Measurements from ENCODE around the gene HLA-E.

HLA-E gene

GRCh38 chr6:30500421-30501355, 11.4 kb downstream of the HLA-E start:
- TF ChIP-seq EZH2phosphoT487 (conservative IDR thresholded peaks at IDR 0.05; ENCODE audit: low read length) (no peak), CTCF (IDR thresholded peaks at IDR 0.05; ENCODE audit: insufficient read depth, low read length, poor library complexity, severe bottlenecking) (no peak)
- Histone ChIP-seq H3K4me2 (ENCODE audit: low read depth, low read length, poor library complexity, severe bottlenecking) (no peak overlapping the region), H3K79me2 (ENCODE audit: insufficient read depth, low read length) (no peaks in the 10 kb centered on the region), H4K20me1 (ENCODE audit: low read depth, low read length) (no peaks in the 10 kb centered on the region), H2AFZ (ENCODE audit: low read depth, low read length, severe bottlenecking) (peak overlapping the region; percentile 30), H3K9me3 (ENCODE audit: insufficient read depth, low read length) (no peaks in the 10 kb centered on the region), H3K27ac (ENCODE audit: low read depth, low read length) (no peak overlapping the region), H3K36me3 (ENCODE audit: low read length) (no peaks in the 10 kb centered on the region), H3K9ac (ENCODE audit: low read length) (peak overlapping the region; percentile 0; the same call in 1 of the 2 replicates), H3K9me2 (replicated peaks; ENCODE audit: insufficient read depth, low read length) (no peaks in the 10 kb centered on the region), H3F3A (ENCODE audit: insufficient read depth) (peaks cover 7% of the 10 kb centered on the region; the same call in 1 of the 2 replicates), H3K27me3 (ENCODE audit: low read length) (no peaks in the 10 kb centered on the region), H3K4me3 (ENCODE audit: insufficient read depth, low read length, poor library complexity, severe bottlenecking) (no peak overlapping the region)

- Histone ChIP-seq H3K9me2 (replicated peaks; ENCODE audit: insufficient read depth, low read length) (no peaks in the 10 kb centered on the region), H3K27ac (ENCODE audit: low read depth, low read length) (peak overlapping the region; percentile 87), H3K79me2 (ENCODE audit: insufficient read depth, low read length) (no peaks in the 10 kb centered on the region), H3K4me3 (ENCODE audit: insufficient read depth, low read length, poor library complexity, severe bottlenecking) (peak overlapping the region; percentile 35), H3K4me2 (ENCODE audit: low read depth, low read length, poor library complexity, severe bottlenecking) (peak overlapping the region; percentile 68), H2AFZ (ENCODE audit: low read depth, low read length, severe bottlenecking) (peak overlapping the region; percentile 7), H3K9me3 (ENCODE audit: insufficient read depth, low read length) (no peaks in the 10 kb centered on the region), H3K27me3 (ENCODE audit: low read length) (no peaks in the 10 kb centered on the region), H3F3A (ENCODE audit: insufficient read depth) (peaks cover 31% of the 10 kb centered on the region), H3K36me3 (ENCODE audit: low read length) (no peaks in the 10 kb centered on the region), H4K20me1 (ENCODE audit: low read depth, low read length) (no peaks in the 10 kb centered on the region), H3K9ac (ENCODE audit: low read length) (peak overlapping the region; percentile 47)
- TF ChIP-seq CTCF (IDR thresholded peaks at IDR 0.05; ENCODE audit: insufficient read depth, low read length, poor library complexity, severe bottlenecking) (no peak), EZH2phosphoT487 (conservative IDR thresholded peaks at IDR 0.05; ENCODE audit: low read length) (no peak)
These were observed 18.8 kb downstream of the HLA-E start for GRCh38 chr6:30507849-30508827.

GRCh38 chr6:30508890-30509736, 19.8 kb downstream of the HLA-E start:
- Histone ChIP-seq H3K4me2 (ENCODE audit: low read depth, low read length, poor library complexity, severe bottlenecking) (peak overlapping the region; percentile 68), H3K27me3 (ENCODE audit: low read length) (no peaks in the 10 kb centered on the region), H3K9me3 (ENCODE audit: insufficient read depth, low read length) (no peaks in the 10 kb centered on the region)

More at GRCh38 chr6:30508890-30509736, 19.8 kb downstream of the HLA-E start:
- H3K9me2 ChIP-seq (replicated peaks; ENCODE audit: insufficient read depth, low read length), result no peaks in the 10 kb centered on the region
- H3K4me3 ChIP-seq (ENCODE audit: insufficient read depth, low read length, poor library complexity, severe bottlenecking), result peak overlapping the region; percentile 35
- H3K79me2 ChIP-seq (ENCODE audit: insufficient read depth, low read length), result no peaks in the 10 kb centered on the region
- H3K9ac ChIP-seq (ENCODE audit: low read length), result peak overlapping the region; percentile 47
- no peaks in the 10 kb centered on the region for H3K36me3 ChIP-seq (ENCODE audit: low read length)
- peaks cover 40% of the 10 kb centered on the region for H3F3A ChIP-seq (ENCODE audit: insufficient read depth)
- peak overlapping the region; percentile 87 for H3K27ac ChIP-seq (ENCODE audit: low read depth, low read length)
- TF ChIP-seq CTCF (IDR thresholded peaks at IDR 0.05; ENCODE audit: insufficient read depth, low read length, poor library complexity, severe bottlenecking), result no peak
- TF ChIP-seq EZH2phosphoT487 (conservative IDR thresholded peaks at IDR 0.05; ENCODE audit: low read length), result no peak
- H2AFZ ChIP-seq (ENCODE audit: low read depth, low read length, severe bottlenecking), result no peak overlapping the region
- no peaks in the 10 kb centered on the region for H4K20me1 ChIP-seq (ENCODE audit: low read depth, low read length)

Measured in SU-DHL-6 (cell line).